GM19238 (cell line): ENCODE data around the gene EMILIN1.
A peak's percentile ranks its signal among the peaks of the same experiment; 100 is the strongest.
"Not testable (repeated sequence)": the region's sequence is repeated elsewhere in the genome, so short reads cannot be mapped to it uniquely, and the experiment has no call there.

ENCODE experiments used
- DNase-seq: peaks from one replicate; pipeline ENCODE4 v3.0.0; 2011; ENCODE audit warnings: low spot score; ENCODE audit not compliant: insufficient read length

The EMILIN1 gene

DNA sequence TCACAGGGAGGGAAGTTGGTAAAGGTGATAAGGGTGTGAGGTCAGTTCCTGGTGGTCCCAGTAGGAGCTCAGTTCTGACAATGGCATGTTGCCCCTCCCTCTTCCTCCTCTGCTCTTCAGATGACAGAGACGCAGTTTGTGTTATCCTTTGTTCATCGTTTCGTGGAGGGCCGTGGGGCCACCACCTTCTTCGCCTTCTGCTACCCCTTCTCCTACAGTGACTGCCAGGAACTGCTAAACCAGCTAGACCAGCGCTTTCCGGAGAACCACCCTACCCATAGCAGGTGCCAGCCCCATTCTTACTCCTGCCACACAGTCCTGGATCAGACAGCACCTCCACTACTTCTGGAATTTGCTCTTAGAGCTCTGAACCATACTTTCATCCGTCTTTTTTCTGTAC is 24.6 kb upstream of the EMILIN1 start:
- DNase-seq, result no peak

DNA sequence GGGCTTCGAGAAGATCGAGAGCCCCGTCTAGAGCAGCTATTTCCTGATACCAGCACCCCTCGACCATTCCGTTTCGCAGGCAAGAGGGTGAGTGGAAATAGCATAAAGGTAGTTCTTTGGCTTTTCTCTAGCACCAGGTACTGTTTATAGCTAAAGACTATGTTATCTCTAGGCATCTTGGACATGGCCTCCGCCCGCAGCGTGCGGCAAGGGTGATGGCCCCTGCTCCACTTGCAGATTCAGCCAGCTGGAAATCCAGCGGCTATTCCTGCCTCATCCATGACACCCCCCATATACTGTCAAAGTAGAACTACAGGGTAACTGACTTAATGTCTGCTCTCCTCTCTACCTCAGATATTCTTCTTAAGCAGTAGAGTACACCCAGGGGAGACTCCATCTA is 23.7 kb upstream of the EMILIN1 start:
- no peak for DNase-seq

DNA sequence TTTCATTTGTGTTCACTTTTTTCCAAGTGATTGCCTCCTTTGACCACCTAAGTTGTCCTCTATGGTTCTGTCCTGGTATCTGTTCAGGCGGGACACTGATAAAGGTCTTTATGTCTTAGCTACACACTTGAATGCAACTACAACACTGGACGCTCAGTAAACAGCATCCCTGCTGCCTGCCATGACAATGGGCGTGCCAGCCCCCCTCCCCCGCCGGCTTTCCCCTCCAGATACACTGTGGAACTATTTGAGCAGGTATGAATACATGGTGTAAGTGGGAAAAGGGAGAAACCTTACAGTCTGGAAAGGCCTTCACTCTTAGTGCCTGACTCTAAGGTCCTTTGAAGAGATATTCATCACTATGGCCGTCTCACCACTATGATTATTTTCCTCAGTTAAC is 21.2 kb upstream of the EMILIN1 start:
- no peak for DNase-seq

DNA sequence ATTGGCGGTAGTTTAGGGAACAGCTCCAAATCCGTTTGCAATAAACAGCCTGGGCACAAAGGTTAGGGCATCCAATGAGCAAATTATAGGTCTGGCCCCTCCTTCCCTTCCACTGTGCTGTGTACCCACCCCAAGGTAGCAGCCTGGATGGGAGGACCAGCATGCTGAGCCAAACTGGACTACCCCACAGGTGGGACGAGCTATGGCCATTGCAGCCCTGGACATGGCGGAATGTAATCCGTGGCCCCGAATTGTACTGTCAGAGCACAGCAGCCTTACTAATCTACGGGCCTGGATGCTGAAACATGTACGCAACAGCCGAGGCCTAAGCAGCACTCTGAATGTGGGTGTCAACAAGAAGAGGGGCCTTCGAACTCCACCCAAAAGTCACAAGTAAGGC is 20.2 kb upstream of the EMILIN1 start:
- no peak for DNase-seq

DNA sequence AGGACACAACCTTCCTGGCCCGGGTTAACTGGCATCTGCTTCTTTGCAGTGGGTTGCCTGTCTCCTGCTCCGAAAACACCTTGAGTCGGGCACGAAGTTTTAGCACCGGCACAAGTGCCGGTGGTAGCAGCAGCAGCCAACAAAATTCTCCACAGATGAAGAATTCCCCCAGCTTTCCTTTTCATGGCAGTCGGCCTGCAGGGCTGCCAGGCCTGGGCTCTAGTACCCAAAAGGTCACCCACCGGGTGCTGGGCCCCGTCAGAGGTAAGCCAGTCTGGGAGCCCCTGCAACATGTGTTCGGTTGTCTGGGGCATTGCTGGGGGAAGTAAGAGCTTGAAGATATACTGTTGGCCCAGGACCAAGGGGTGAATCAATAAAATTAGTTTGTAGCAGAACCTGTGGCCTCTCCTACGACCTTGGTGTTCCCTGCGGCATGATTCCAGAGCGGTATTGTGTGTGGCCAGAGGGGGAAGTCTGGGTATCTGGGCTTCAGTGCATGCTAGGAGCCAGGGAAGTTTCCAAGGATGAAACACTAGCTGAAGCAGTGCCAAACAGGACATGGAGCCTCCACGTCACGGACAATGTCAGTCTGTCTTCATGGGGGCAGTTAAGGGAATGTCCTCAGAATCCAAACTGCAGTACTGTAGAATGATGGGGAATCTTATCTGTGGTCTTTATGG is 19.1 kb upstream of the EMILIN1 start:
- no peak for DNase-seq

DNA sequence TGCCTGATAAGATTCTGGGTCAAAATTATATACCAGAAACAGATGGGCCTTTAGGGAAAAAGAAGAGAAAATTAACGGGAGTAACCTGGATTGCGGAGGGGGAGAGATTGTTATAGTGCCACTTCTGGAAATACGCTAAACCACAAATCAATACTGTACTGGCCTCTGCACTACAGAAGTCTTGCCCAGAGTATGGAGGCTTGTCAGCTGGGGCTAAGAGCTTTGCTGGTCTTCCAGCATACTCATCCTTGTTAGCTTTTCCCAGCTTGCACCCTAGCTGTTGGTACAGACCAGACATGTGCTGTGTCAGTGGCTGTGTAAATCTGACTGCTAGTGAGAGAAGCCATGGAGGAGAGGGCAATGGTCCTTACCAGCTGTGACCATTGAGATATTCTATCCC is 18.1 kb upstream of the EMILIN1 start:
- DNase-seq, result no peak

DNA sequence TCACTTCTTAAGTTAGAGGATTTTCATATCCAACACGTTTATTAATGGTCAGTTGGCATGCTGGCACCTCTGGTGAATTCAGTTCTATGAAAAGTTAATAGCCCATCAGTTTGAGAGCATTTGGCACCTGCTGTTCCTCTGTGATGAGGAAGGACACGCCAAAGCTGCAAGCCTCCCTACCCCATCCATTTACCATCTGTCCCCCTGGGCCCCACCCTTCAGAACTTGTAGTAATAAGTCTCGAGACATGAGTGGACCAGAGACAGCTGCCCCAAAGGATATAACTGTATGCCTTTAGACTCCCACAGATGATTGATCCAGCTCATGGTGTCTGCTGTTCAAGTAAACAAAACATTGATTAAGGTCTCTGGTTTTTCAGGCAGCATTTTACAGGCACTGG is 13.3 kb upstream of the EMILIN1 start:
- no peak for DNase-seq

DNA sequence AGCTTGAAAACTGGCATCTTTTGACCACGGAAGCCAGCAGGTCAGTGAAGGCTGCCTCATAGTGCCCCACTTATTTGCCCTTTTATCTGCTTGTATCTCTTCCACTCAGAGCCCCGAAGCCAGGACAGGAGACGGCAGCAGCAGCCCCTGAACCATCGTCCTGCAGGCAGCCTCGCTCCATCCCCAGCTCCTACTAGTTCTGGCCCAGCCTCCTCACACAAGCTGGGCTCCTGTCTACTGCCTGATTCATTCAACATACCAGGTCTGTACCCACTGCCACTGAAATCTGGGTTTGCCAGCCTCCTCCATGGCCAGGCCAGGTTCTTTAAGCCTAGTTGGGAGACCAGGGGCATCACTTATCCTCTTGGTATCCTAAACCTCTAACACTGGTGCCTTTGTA is 11.0 kb upstream of the EMILIN1 start:
- DNase-seq, result no peak

DNA sequence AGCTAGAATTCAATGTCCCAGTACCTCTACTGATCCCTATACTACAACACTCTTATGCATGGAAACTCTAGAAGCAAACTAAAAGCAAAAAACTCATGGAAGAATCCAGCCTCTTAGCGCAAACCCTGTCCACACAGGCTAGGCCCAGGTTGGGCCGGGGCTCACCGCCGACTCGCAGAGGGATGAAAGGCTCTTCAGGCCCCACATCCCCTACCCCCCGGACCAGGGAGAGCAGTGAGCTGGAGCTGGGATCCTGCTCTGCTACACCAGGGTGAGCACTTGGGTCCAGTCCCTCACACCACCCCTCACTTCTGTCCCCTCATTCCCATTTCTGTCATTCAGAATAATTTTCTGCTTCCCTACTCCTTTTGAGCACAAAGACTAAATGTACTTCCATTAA is 9.0 kb upstream of the EMILIN1 start:
- DNase-seq, result no peak

DNA sequence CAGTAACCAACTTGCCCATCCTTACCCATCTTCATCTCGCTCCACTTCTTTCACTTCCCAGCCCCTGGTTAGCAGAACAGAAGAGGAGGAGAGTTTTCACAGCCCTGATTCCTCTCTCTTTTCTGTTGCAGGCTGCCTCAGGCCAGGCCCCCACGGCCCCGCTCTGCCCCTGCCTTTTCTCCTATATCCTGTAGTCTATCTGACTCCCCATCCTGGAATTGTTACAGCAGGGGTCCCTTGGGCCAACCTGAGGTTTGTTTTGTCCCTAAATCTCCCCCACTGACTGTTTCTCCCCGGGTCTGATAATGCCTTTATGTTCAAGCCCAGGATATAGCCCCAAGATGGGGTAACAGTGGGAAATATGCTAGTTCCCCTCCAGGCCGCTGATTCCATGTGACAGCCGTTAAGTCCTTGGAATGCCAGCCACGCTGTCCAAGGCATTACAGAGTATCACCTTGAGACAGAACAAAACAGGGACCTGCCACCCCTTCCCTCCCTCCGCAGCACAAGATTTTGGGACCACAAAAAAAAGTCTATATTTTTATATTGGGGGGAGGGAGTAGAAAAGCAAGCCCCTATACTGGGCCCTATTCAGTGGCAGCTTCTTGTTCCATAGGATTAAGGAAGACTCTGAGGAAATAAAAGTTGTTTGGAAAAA is 8.3 kb upstream of the EMILIN1 start:
- DNase-seq, result no peak

DNA sequence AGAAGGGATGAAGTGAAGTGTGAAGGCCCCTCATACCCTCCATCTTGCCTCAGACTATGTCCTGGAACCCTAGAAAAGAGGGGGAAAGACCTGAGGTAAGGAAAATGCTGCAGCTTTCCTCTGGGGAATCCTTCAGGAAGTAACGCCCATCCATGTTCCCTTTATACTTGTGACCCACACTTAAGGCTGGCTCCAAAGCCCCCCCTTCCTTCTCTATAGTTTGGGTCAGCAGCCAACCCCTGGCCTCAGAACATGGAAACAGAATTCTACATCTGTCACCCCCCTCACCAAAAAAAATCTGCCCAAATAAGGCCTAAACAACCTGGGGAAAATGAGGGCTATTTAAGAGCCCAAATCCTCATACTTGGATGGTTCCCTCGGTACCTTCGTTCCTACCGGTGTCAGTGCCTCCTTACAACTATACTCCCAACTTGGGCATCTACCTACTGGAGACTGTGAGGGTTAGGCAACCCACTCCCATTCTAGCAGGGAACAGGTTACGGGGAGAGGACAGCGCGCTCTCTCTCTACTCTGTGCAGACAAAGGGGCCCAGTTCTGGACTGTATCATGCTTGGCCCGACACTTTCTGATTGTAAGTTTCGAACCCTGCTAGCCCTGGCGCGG is 7.7 kb upstream of the EMILIN1 start:
- no peak for DNase-seq

DNA sequence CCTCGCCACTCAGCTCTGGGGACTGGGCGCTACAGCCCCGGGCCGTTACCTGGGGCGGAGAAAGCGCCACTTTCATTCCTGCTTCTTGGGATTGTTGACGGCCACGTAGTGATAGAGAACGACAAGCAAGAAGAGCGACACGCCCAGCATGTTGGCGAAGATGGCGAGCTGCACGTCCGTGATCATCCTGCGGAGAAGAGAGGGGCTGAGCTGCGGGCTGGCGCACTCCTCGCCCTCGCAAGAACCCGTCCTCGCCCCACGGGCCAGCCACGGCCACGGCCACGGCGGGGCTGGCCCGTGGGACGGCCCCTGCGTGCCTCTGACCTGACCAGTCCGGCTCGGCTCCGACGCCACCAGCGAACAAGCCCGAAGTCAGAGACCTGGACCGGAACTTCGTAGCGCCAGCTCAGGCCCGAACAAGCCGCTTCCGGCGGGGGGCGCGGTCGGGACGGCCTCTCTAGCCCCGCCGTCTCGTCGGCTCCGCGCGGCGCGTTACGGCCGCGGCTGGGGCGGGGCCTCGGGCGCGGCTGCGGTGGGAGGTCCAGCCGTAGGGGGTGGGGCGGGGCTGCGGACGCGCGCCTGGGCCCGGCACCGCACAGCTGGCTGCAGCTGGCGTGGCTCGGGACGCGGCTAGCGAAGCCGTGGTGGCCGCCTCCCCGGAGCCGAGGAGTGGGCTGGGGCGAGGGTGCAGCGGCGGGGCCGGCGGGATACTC is 7.0 kb upstream of the EMILIN1 start, which contains the start of gene OST4:
Gene OST4 (minus strand): TSS at position 378 of the 713 bp plus-strand sequence.
- peak; percentile 97 for DNase-seq

DNA sequence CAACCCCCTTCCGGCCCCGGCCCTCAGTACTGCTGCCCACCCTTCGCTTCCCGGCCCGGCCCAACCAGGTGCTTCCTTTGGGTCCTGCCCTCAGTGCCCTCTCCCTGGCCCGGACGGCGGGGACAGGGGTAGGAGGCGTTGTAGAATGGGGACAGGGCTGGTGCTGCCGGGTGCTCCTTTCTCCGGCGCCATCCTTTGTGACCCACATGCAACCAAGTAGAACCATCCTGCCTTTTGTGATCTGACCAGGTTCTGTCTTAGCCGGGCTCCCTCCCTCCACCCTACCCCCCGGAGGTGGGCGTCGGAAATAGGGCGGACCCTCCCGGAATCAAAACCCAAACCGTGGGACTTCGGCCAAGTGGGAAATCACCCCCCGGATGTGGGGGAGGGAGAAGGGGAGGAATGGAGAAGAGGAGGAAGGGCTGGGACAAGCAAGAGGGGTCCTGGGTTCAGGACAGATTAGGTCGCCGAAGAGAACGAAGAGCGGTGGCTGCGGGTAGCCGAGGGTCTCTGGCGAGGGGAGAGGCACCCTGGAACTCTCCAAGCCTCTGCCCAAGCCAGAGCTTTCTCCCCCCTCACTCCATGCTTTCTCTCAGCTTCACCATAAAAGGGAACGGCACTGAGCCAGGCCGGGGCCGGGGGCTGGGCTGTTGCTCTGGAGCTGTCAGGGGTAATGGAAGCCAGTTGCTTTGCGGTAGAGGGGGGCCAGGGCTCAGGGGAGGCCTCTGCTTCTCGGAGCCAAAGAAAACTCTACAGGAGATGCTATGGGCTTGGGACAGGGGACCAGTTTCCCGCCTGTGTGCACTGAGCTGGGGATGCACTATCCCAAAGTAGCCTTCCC is 6.2 kb upstream of the EMILIN1 start:
- DNase-seq, result peak; percentile 26

DNA sequence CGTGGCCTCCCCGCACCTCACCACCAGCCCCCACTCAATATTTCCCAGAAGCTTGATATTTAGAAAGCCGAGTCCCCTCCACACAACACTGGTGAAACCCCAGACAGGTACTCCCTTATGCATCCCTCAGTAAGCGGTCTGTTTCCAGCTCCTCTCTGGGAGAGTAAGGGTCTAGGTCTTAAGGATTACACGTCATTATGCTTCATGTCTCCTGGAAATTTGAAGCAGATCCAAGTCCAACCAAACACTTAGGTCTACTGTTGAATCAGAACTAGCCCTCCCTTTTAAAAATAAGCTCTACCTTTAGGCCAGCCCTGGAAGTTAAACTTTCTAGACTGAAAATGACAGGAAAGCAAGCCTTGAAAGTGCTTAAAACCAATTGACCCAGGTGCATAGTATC is 5.5 kb upstream of the EMILIN1 start:
- no peak for DNase-seq

DNA sequence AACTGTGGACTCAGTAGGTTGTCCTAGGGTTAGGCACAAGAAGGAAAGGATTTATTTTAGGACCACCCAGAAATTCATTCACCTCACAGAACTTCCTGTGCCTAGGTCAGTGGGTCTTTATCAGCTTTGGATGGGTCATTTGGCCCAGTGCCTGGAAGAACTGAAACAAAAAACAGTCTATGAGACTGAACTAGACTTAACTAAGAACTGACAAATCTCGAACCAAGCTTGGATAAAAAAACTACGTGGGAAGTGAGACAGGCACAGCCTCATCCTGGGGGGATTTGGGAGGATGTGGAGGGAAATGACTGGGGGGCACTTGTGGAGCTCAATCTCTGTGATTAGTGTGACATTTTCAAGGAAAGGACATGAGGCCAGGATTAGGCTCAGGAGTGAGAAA is 4.6 kb upstream of the EMILIN1 start:
- no peak for DNase-seq

DNA sequence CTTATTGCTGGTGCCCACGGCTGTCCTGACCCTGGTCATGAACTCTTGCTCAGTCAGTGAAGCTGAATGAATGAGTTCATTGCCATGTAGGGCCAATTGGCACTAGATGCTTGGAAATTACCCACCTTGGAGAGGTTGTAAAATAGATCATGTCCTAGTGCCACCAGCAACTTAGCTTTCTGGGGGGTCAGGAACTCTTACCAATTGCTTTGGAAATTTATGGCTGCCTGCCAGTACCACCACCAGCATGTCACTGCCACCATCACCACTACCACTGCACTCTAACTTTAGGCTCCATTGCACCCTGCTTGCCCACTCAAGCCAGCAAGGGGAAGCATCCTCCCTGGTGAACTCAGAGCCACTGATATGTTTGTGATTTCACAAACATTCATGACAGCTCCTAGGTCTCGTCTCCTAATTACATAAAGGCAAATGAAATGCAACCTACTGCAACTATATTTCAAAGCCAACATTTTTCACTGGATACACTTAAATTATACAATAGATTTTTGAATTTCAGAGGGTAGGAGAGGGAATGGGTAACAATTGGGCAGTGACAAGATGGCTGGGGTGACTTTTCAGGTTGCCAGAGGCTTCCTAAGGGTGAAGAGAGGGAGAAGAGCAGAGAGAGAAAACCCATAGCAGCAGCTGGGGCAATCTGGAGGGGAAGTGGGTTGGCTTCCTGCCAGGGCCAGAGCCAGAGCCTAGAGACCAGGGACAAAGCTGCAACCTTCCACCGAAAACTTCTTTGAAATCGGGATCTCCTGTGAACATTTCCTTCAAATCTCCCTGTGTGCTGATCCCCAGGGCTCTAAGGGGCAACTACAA is 3.5 kb upstream of the EMILIN1 start:
- peak; percentile 42 for DNase-seq

DNA sequence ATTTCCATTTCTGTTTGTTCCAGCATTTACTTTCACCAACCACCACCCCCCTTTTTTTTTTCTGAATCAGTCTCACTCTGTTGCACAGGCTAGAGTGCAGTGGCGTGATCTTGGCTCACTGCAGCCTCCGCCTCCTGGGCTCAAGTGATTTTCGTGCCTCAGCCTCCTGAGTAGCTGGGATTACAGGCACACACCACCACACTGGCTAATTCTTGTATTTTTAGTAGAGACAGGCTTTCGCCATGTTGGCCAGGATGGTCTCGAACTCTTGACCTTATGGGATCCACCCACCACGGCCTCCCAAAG is 2.9 kb upstream of the EMILIN1 start:
- DNase-seq, result not testable (repeated sequence)

DNA sequence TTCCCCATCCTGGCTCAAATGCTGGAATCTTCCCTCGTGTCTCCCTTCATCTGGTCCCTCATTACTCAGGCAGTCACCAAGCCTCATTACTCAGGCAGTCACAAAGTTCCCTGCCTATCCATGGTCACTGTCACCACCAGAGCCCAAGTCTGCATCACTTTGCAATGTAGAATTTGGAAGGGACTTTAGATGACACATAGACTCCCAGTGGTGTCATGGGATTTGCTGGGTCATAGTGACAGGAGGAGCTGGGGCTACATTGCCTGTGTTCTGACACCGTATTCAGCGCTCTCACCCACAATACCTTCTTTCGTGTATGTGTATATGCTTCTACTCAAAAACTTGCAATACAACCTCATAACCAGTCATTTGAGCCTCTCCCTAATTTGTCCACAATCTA is 2.1 kb upstream of the EMILIN1 start:
- no peak for DNase-seq

DNA sequence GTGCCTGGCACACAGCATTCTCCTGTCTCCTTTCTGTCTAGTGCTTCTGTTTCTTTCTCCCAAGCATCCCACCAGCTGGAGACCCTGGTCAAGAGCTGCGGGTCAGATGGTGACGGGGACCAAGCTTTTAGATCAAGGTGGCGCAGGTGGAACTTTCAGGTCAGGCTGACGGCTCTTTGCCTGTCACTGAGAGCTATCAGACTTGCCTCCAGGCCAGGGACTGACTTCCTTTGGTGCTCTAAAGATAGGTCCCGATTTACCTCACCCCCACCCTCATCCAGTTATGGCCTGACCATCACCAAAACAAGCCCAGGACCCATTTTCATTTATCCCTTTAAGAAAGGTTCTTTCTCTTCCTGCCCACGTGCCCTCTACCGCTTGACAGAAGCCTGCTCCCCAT is 1.2 kb upstream of the EMILIN1 start:
- DNase-seq, result no peak

DNA sequence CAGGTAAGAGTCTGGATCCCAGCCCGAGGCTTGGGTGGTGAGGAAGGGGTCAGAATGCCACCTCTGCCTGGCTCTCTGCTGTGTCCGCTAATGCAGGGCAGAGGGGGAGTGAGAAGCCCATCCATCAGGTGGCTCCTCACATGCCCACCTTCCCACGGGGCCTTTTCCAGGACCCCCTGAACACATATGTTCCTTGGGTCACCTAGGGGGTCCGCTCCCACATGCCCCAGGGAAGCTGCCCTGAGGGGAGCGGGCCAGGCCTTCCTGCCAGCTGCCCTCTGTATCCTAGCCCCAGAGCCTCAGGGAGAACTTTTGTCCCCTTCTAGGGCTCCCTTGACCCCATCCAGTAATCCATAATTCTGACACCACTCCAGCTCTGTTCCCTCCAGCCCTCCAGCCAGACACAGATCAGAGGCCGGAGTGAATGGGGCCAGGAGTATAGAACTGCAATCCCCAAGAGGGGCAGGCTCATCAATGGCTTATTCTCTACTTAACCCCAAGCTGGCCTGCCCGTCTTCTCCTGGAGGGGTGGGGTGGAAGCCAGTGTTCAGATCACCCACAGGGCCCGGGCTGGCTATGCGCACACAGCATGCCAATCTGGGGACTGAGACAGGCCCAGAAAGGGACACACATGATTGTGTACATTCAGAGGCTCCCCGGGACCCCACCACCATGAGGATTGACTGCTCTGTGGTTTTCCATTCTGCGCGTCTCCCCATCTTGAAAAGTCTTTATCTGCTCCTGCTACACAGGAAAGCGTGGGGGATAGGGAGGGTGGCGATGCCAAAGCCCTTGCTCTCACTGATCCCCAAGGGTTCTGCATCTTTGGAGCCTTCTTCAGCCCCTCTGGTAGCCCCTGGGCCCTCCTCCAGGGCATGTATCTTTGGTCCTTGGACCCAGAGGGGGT is 1.1 kb downstream of the EMILIN1 start:
- no peak for DNase-seq
